HepG2 (cell line): ENCODE measurements around the gene SYCP2. TPM values are rescaled to one million over a fixed set of nuclear protein-coding genes. Genes with fewer than 3 reads are reported as not detected.

ENCODE experiments used
- ATAC-seq: fragments of 200-7000 bp; cut with Tn5 transposase; 3 replicates; pipeline ENCODE4 v1.9.1; 2020; ENCODE audit warnings: mild to moderate bottlenecking, moderate library complexity
- BruUV-seq: library from RNA; stranded (reverse); fragments of 400-500 nt; replicated peaks from 2 replicates; lab custom pipeline; 2021; lab: Mats Ljungman, UMichigan
- CTCF ChIA-PET: fragments of 300-600 bp; formaldehyde crosslinking; extraction: SDS; loops from one replicate; lab custom pipeline; 2021; ENCODE audit warnings: low total read pairs, inconsistent platforms, low intra/inter-chr PET ratio; lab: Yijun Ruan, JAX
- POLR2A ChIA-PET: fragments of 350-600 bp; sonication (Branson Sonifier 250); formaldehyde crosslinking; loops from one replicate; lab custom pipeline; 2020; ENCODE audit warnings: antibody characterized with exemption, inconsistent platforms; lab: Yijun Ruan, JAX
- DNase-seq: peaks from one replicate; pipeline ENCODE4 v3.0.0-alpha.2; 2015; ENCODE audit warnings: low spot score
- FAIRE-seq: peaks from 3 replicates; lab custom pipeline; 2011; peaks lifted over from hg19 to GRCh38; lab: Jason Lieb, UNC
- H2AFZ ChIP-seq: one replicate; pipeline ENCODE4 v1.6.1; 2011; ENCODE audit warnings: low read length, inconsistent platforms
- H3K27ac ChIP-seq: fragments of 300-600 bp; 3 replicates; pipeline ENCODE4 v1.8.0; 2011; ENCODE audit warnings: mixed run types, mild to moderate bottlenecking, mixed read lengths, low read length, inconsistent platforms; ENCODE audit not compliant: insufficient read depth; ENCODE audit errors: extremely low read length
- H3K27me3 ChIP-seq, 2 experiments: fragments of 200-600 bp in 1 of 2; 2 replicates in 1 of 2; 3 replicates in 1 of 2; pipeline versions ENCODE4 v1.6.0 to v1.8.0; 2011; ENCODE audit warnings: low read length in 2 of 2, mild to moderate bottlenecking in 2 of 2, moderate library complexity in 2 of 2, inconsistent platforms in 1 of 2; ENCODE audit not compliant: insufficient read depth in 2 of 2, control insufficient read depth in 1 of 2
- H3K36me3 ChIP-seq, 2 experiments: fragments of 200-600 bp in 1 of 2; replicated peaks in 1 of 2; 2 replicates in 1 of 2; 3 replicates in 1 of 2; pipeline versions ENCODE4 v1.5.1 to v1.8.0; 2011; ENCODE audit warnings: low read length in 2 of 2, inconsistent platforms in 1 of 2; ENCODE audit not compliant: insufficient read depth in 2 of 2, control insufficient read depth in 1 of 2
- H3K4me1 ChIP-seq: 2 replicates; pipeline ENCODE4 v1.5.1; 2012; ENCODE audit warnings: low read length, inconsistent platforms; ENCODE audit not compliant: insufficient read depth
- H3K4me2 ChIP-seq: 2 replicates; pipeline ENCODE4 v1.6.0; 2011; ENCODE audit warnings: low read depth, low read length, inconsistent platforms
- H3K4me3 ChIP-seq, 3 experiments: fragments of 200-600 bp in 1 of 3; sonication (generic), shearing (Covaris generic) in 1 of 3; replicated peaks in 1 of 3; 2 replicates each; pipeline ENCODE4 v1.5.1; 2011 to 2016; ENCODE audit warnings: low read length in 3 of 3, inconsistent platforms in 2 of 3, low read depth in 2 of 3, mild to moderate bottlenecking in 2 of 3, control low read depth in 1 of 3, mixed read lengths in 1 of 3; ENCODE audit not compliant: insufficient read depth in 1 of 3
- H3K79me2 ChIP-seq: one replicate; pipeline ENCODE4 v1.6.1; 2011; ENCODE audit warnings: low read length, inconsistent platforms; ENCODE audit not compliant: insufficient read depth
- H3K9ac ChIP-seq: 2 replicates; pipeline ENCODE4 v1.6.0; 2011; ENCODE audit warnings: mild to moderate bottlenecking, low read depth, low read length, inconsistent platforms; ENCODE audit not compliant: insufficient read depth
- H3K9me3 ChIP-seq: 2 replicates; pipeline ENCODE4 v1.5.1; 2012; ENCODE audit warnings: mild to moderate bottlenecking, low read length
- H4K20me1 ChIP-seq: 2 replicates; pipeline ENCODE4 v1.6.0; 2011; ENCODE audit warnings: inconsistent platforms, mild to moderate bottlenecking, low read length, moderate library complexity; ENCODE audit not compliant: insufficient read depth
- CEBPB ChIP-seq: IDR thresholded peaks from 2 replicates; pipeline ENCODE4 v1.6.1; 2011; ENCODE audit warnings: low read depth, low read length, improper control_type of control experiment, borderline replicate concordance
- EP300 ChIP-seq, 3 experiments: sonication (generic) in 1 of 3; formaldehyde crosslinking in 1 of 3; IDR thresholded peaks; 2 replicates each; pipeline versions ENCODE4 v1.5.1 to v1.6.1; 2011 to 2020; ENCODE audit warnings: low read depth in 2 of 3, low read length in 2 of 3, borderline replicate concordance in 1 of 3, improper control_type of control experiment in 1 of 3, mild to moderate bottlenecking in 1 of 3, missing genetic modification reagents in 1 of 3, moderate library complexity in 1 of 3
- HNF4A ChIP-seq: sonication (generic); formaldehyde crosslinking; IDR thresholded peaks from 2 replicates; pipeline ENCODE4 v1.4.0; 2020; ENCODE audit warnings: missing genetic modification reagents
- KAT2B ChIP-seq: fragments of 150-350 bp; IDR thresholded peaks from 2 replicates; pipeline ENCODE4 v1.6.1; 2014; ENCODE audit warnings: low read depth, low read length, borderline replicate concordance
- ZKSCAN1 ChIP-seq: fragments of 150-350 bp; IDR thresholded peaks from 2 replicates; pipeline ENCODE4 v1.6.1; 2014; ENCODE audit warnings: low read length
- ZNF318 ChIP-seq: sonication (generic); formaldehyde crosslinking; IDR thresholded peaks from 2 replicates; pipeline ENCODE4 v1.4.0; 2020; ENCODE audit warnings: mild to moderate bottlenecking, missing genetic modification reagents
- ZNF576 ChIP-seq: sonication (generic); formaldehyde crosslinking; IDR thresholded peaks from 2 replicates; pipeline ENCODE4 v1.4.0; 2020; ENCODE audit warnings: mild to moderate bottlenecking, missing genetic modification reagents
- WGBS: methylation state at CpG from one replicate; pipeline ENCODE4 v1.1.6; 2017; ENCODE audit warnings: low lambda C conversion rate; 5-methylcytosine and 5-hydroxymethylcytosine counted together
- in situ Hi-C: cut with HindIII; loops from 2 replicates; pipeline ENCODE4 v1.10.0; 2017; ENCODE audit warnings: low pct_unique_long_range_greater_than_20kb; ENCODE audit not compliant: extremely low pct_ligation_motif_present
- intact Hi-C: fragments of 100-400 bp; cut with micrococcal nuclease; formaldehyde crosslinking; loops from one replicate; pipeline ENCODE4 v1.10.0; 2022; ENCODE audit not compliant: unreplicated experiment
- polyA plus RNA-seq, 8 experiments: library from polyadenylated mRNA; depleted of rRNA in 3 of 8; stranded (reverse) in 7 of 8; unstranded in 1 of 8; fragments of >200 nt; fragmentation: Illumina TruSeq in 4 of 8; extraction: Trizol in 4 of 8; gene quantifications; 2 replicates each; pipeline versions ENCODE4 v1.2.1 to v1.2.3, GENCODE V29; 2011 to 2016; ENCODE audit warnings: low read depth in 4 of 8, missing spikeins in 1 of 8, mixed read lengths in 1 of 8; ENCODE audit not compliant: insufficient read depth in 1 of 8
- total RNA-seq, 5 experiments: library from RNA; depleted of rRNA; stranded (reverse); fragments of >200 nt; fragmentation: Illumina TruSeq; extraction: Trizol; gene quantifications; 2 replicates each; pipeline ENCODE4 v1.2.3, GENCODE V29; 2016; ENCODE audit warnings: low read depth in 1 of 5

SYCP2 gene
- total and polyA plus RNA-seq, 2 of the 13 experiments (the other 11 are each of a cell fraction or from before 2014, with no cell fraction given) = 0.07 to 0.24 TPM

- no peak overlapping the region for H3K4me2 ChIP-seq
- ATAC-seq (no peak; the same call in 2 of the 3 replicates), FAIRE-seq (no peak), DNase-seq (no peak)
- H3K79me2 ChIP-seq = no peaks in the 10 kb centered on the region
- no peaks in the 10 kb centered on the region for H3K9me3 ChIP-seq
- TF ChIP-seq ZKSCAN1 = peak; percentile 65; the same call in 1 of the 2 replicates
- 0 out of 2 replicates have a peak, but pooled peaks have one; percentile 5 for TF ChIP-seq HNF4A
- peak; percentile 37; the same call in 1 of the 2 replicates for TF ChIP-seq CEBPB
- TF ChIP-seq KAT2B = peak; percentile 75
- TF ChIP-seq ZNF318 (CRISPR knock-in tag) = no peak
- TF ChIP-seq EP300 (IDR thresholded peaks at IDR 0.05; ENCODE audit: low read depth in 2 of 2, low read length in 2 of 2) = no peak
- TF ChIP-seq EP300 (CRISPR knock-in tag; IDR thresholded peaks at IDR 0.05; ENCODE audit: borderline replicate concordance) = no peak
- no peak for TF ChIP-seq ZNF576 (CRISPR knock-in tag)
- no peak overlapping the region for H3K4me3 ChIP-seq
- 16% methylated on average over 12 of the region's 12 CpGs for WGBS
- in situ Hi-C loops (no loop called here), intact Hi-C loops (no loop called here)
- no peak overlapping the region for H2AFZ ChIP-seq
- no peaks in the 10 kb centered on the region for H3K36me3 ChIP-seq
- CTCF ChIA-PET = no interaction called here
- no peaks in the 10 kb centered on the region; a peak in 1 of 5 replicates for H3K27me3 ChIP-seq
- no peaks in the 10 kb centered on the region for H4K20me1 ChIP-seq
- no peak overlapping the region for H3K9ac ChIP-seq
- BruUV-seq = no TSS peak
- POLR2A ChIA-PET = no interaction called here
- no peaks in the 10 kb centered on the region for H3K4me1 ChIP-seq
- H3K27ac ChIP-seq = no peak overlapping the region
These were observed 38.8 kb upstream of the SYCP2 start for GRCh38 chr20:59972037-59972801.
